Left forelimb (tissue), 1 donor: ENCODE measurements around the gene SNCA.

Experiments
- DNase-seq: peaks from one replicate; pipeline ENCODE4 v3.0.0-alpha.2; 2018; ENCODE audit warnings: low spot score

SNCA gene

GRCh38 chr4:89836897-89837384 is at the start of gene SNCA:
Gene SNCA (minus strand): TSS chr4:89837161. CDS start chr4:89835667, 1,494 bp downstream.
- peak; percentile 83 for DNase-seq

- DNase-seq: no peak
These were observed 42.3 kb upstream of the SNCA start for GRCh38 chr4:89879215-89879614.

- DNase-seq: no peak
These were observed 41.6 kb upstream of the SNCA start for GRCh38 chr4:89878611-89879010.

GRCh38 chr4:89876548-89876947 is 39.6 kb upstream of the SNCA start:
- DNase-seq: no peak

GRCh38 chr4:89871211-89871610 is 34.2 kb upstream of the SNCA start:
- no peak for DNase-seq

- no peak for DNase-seq
These were observed 32.1 kb upstream of the SNCA start for GRCh38 chr4:89868999-89869589.

GRCh38 chr4:89868276-89868675 is 31.3 kb upstream of the SNCA start:
- DNase-seq: no peak

- no peak for DNase-seq
These were observed 26.6 kb upstream of the SNCA start for GRCh38 chr4:89863533-89863932.

GRCh38 chr4:89860971-89861370 is 24.0 kb upstream of the SNCA start:
- DNase-seq: no peak

- DNase-seq: no peak
These were observed 18.3 kb upstream of the SNCA start for GRCh38 chr4:89855236-89855635.

GRCh38 chr4:89847571-89848325 is 10.8 kb upstream of the SNCA start:
- DNase-seq: no peak

GRCh38 chr4:89839558-89839957 is 2.6 kb upstream of the SNCA start:
- DNase-seq: no peak

- DNase-seq: no peak
These were observed 1.0 kb upstream of the SNCA start for GRCh38 chr4:89837993-89838390.

- no peak for DNase-seq
These were observed 528 bp upstream of the SNCA start for GRCh38 chr4:89837385-89837992.

GRCh38 chr4:89836031-89836745 is 773 bp downstream of the SNCA start:
- no peak for DNase-seq

GRCh38 chr4:89835413-89835812 is 1.5 kb downstream of the SNCA start:
- DNase-seq: no peak

- DNase-seq: no peak
These were observed 2.3 kb downstream of the SNCA start for GRCh38 chr4:89834486-89835209.

GRCh38 chr4:89829470-89830138 is 7.4 kb downstream of the SNCA start:
- DNase-seq: no peak

GRCh38 chr4:89823416-89823815 is 13.5 kb downstream of the SNCA start:
- no peak for DNase-seq

- no peak for DNase-seq
These were observed 15.3 kb downstream of the SNCA start for GRCh38 chr4:89821612-89822011.

- DNase-seq: no peak
These were observed 17.0 kb downstream of the SNCA start for GRCh38 chr4:89820010-89820409.
